Adrenal gland (tissue), 12 donors: ENCODE data around the gene WNT2B. TPM values are rescaled to one million over a fixed set of nuclear protein-coding genes. Genes with fewer than 3 reads are reported as not detected.

Experiments
- DNase-seq, 7 donors: peaks; one replicate each; pipeline ENCODE4 v3.0.0-alpha.2; 2019 to 2020
- H3K27ac ChIP-seq, 5 donors: fragments of 200-600 bp; sonication (generic) in 4 of 5; 1 replicate in 3 of 5; 2 replicates in 2 of 5; pipeline versions ENCODE4 v1.5.1 to v1.8.0; 2016 to 2020; ENCODE audit warnings: mild to moderate bottlenecking in 1 of 5
- H3K27me3 ChIP-seq: fragments of 200-600 bp; 2 replicates; pipeline ENCODE4 v1.8.0; 2021
- H3K36me3 ChIP-seq, 2 donors: fragments of 200-600 bp; replicated peaks in 1 of 2; 1 replicate in 1 of 2; 2 replicates in 1 of 2; pipeline versions ENCODE4 v1.5.1 to v1.8.0; 2018 to 2022
- H3K4me1 ChIP-seq, 2 donors: fragments of 200-600 bp; replicated peaks in 1 of 2; 1 replicate in 1 of 2; 2 replicates in 1 of 2; pipeline versions ENCODE4 v1.5.1 to v1.8.0; 2018 to 2021
- H3K4me3 ChIP-seq, 4 donors: fragments of 200-600 bp; sonication (generic) in 3 of 4; one replicate each; pipeline ENCODE4 v1.5.1; 2016 to 2018
- H3K9me3 ChIP-seq, 3 donors: fragments of 200-600 bp; sonication (generic) in 1 of 3; replicated peaks in 1 of 3; 1 replicate in 2 of 3; 2 replicates in 1 of 3; pipeline versions ENCODE4 v1.5.1 to v1.8.0; 2016 to 2021
- CTCF ChIP-seq, 6 experiments: fragments of 450-650 bp in 4 of 6; fragments of 200-600 bp in 2 of 6; sonication (generic) in 1 of 6; IDR thresholded peaks; 1 replicate in 5 of 6; 2 replicates in 1 of 6; pipeline versions ENCODE4 v1.5.1 to v1.8.0; 2016 to 2021; ENCODE audit warnings: antibody characterized with exemption in 6 of 6, mild to moderate bottlenecking in 2 of 6, moderate library complexity in 1 of 6
- POLR2A ChIP-seq, 2 donors: fragments of 450-650 bp; IDR thresholded peaks; one replicate each; pipeline ENCODE4 v1.6.1; 2017; ENCODE audit warnings: antibody characterized with exemption in 2 of 2, mild to moderate bottlenecking in 2 of 2, moderate library complexity in 1 of 2
- WGBS, 4 donors: extraction: QIAGEN DNeasy Blood & Tissue Kit in 2 of 4; methylation state at CpG; one replicate each; pipeline versions ENCODE4 v1.1.5 to v1.1.7; 2013 to 2017; 5-methylcytosine and 5-hydroxymethylcytosine counted together
- intact Hi-C, 2 donors: fragments of 100-400 bp; cut with DNase I; formaldehyde crosslinking; loops; one replicate each; pipeline versions ENCODE4 v1.14.1 to v1.15.0; 2022 to 2023
- polyA plus RNA-seq, 3 donors: library from polyadenylated mRNA; stranded (reverse); fragments of 200-250 nt in 2 of 3; fragments of 350-450 nt in 1 of 3; fragmentation: Illumina TruSeq in 1 of 3; extraction: RNeasy Lipid Tissue Mini Kit (QIAGEN cat#74804) in 1 of 3; gene quantifications; one replicate each; pipeline ENCODE4 v1.2.3, GENCODE V29; 2013 to 2014
- total RNA-seq, 9 donors: library from RNA; depleted of rRNA in 4 of 9; stranded (reverse); fragments of >200 nt in 4 of 9; fragments of 120-200 nt in 1 of 9; fragmentation: NEBNext Ultra II Directional in 1 of 9; extraction: Animal tissue kit (Norgen Biotek cat#: 25700) in 1 of 9; gene quantifications; one replicate each; pipeline versions ENCODE4 v1.1.0 to v1.2.4, GENCODE V29; 2013 to 2023
- donor health status: healthy with polysubstance abuse.
- donor health status: Bipolar disorder and iron deficiency.
- donor health status: DM: yes; HTN: yes; CAD: no.
- donor health status: DM: no; HTN: no; CAD: no.
- donor health status: DM: no; HTN: no; CAD: no.
- donor health status: DM: yes; HTN: yes; CAD: no.

Gene WNT2B
- total and polyA plus RNA-seq, 12 donors = 0.63 to 8.1 (median 1.9) TPM

- Histone ChIP-seq H3K27me3 (no peaks in the 10 kb centered on the region), H3K4me3 (no peak overlapping the region), H3K9me3 (no peaks in the 10 kb centered on the region), H3K27ac (no peak overlapping the region), H3K4me1 (peaks cover 0 to 6% of the 10 kb centered on the region in 2 donors), H3K36me3 (peaks cover 0 to 4% of the 10 kb centered on the region in 2 donors)
- TF ChIP-seq CTCF (IDR thresholded peaks at IDR 0.05) (no peak), POLR2A (IDR thresholded peaks at IDR 0.05) (no peak)
- no peak for DNase-seq
- intact Hi-C loops = no loop called here
These were observed 22.1 kb downstream of the WNT2B start for GRCh38 chr1:112530832-112531231.

GRCh38 chr1:112532064-112532463 is 23.3 kb downstream of the WNT2B start:
- no peak overlapping the region for H3K4me3 ChIP-seq
- intact Hi-C loops = no loop called here
- H3K27ac ChIP-seq = no peak overlapping the region
- no peaks in the 10 kb centered on the region for H3K27me3 ChIP-seq
- H3K4me1 ChIP-seq = peaks cover 0 to 6% of the 10 kb centered on the region in 2 donors
- H3K9me3 ChIP-seq = no peaks in the 10 kb centered on the region
- TF ChIP-seq CTCF (IDR thresholded peaks at IDR 0.05) = no peak
- TF ChIP-seq POLR2A (IDR thresholded peaks at IDR 0.05) = no peak
- H3K36me3 ChIP-seq = peaks cover 0 to 4% of the 10 kb centered on the region in 2 donors
- no peak for DNase-seq
- 82 to 90% (median 87%) methylated on average over 4 of the region's 4 CpGs for WGBS, 4 donors

- WGBS, 4 donors = 91 to 96% (median 95%) methylated on average over 6 of the region's 6 CpGs
- TF ChIP-seq CTCF (IDR thresholded peaks at IDR 0.05) (no peak), POLR2A (IDR thresholded peaks at IDR 0.05) (no peak)
- intact Hi-C loops = no loop called here
- no peak overlapping the region for H3K27ac ChIP-seq
- H3K4me3 ChIP-seq = no peak overlapping the region
- H3K9me3 ChIP-seq = no peaks in the 10 kb centered on the region
- peaks cover 0 to 6% of the 10 kb centered on the region in 2 donors for H3K4me1 ChIP-seq
- peaks cover 0 to 4% of the 10 kb centered on the region in 2 donors for H3K36me3 ChIP-seq
- no peaks in the 10 kb centered on the region for H3K27me3 ChIP-seq
- no peak for DNase-seq
These were observed 24.3 kb downstream of the WNT2B start for GRCh38 chr1:112533029-112533428.

- Histone ChIP-seq H3K9me3 (no peaks in the 10 kb centered on the region), H3K4me1 (peaks cover 8 to 10% of the 10 kb centered on the region in 2 donors), H3K4me3 (no peak overlapping the region), H3K27me3 (no peaks in the 10 kb centered on the region), H3K36me3 (peaks cover 0 to 4% of the 10 kb centered on the region in 2 donors), H3K27ac (no peak overlapping the region)
- intact Hi-C loops = no loop called here
- no peak for DNase-seq
- TF ChIP-seq POLR2A (IDR thresholded peaks at IDR 0.05) (no peak), CTCF (IDR thresholded peaks at IDR 0.05) (no peak)
- WGBS, 4 donors = 74 to 86% (median 84%) methylated on average over 2 of the region's 2 CpGs
These were observed 27.8 kb downstream of the WNT2B start for GRCh38 chr1:112536561-112536960.
